Measurements from ENCODE around the gene SKOR2. TPM values are rescaled to one million over a fixed set of nuclear protein-coding genes. Genes with fewer than 3 reads are reported as not detected.
"Not testable (repeated sequence)": the region's sequence is repeated elsewhere in the genome, so short reads cannot be mapped to it uniquely, and the experiment has no call there.

SKOR2 gene
- total RNA-seq, 8 experiments from 2014 or later, result 0.05 to 0.47 (median 0.12) TPM; not detected in 2

DNA sequence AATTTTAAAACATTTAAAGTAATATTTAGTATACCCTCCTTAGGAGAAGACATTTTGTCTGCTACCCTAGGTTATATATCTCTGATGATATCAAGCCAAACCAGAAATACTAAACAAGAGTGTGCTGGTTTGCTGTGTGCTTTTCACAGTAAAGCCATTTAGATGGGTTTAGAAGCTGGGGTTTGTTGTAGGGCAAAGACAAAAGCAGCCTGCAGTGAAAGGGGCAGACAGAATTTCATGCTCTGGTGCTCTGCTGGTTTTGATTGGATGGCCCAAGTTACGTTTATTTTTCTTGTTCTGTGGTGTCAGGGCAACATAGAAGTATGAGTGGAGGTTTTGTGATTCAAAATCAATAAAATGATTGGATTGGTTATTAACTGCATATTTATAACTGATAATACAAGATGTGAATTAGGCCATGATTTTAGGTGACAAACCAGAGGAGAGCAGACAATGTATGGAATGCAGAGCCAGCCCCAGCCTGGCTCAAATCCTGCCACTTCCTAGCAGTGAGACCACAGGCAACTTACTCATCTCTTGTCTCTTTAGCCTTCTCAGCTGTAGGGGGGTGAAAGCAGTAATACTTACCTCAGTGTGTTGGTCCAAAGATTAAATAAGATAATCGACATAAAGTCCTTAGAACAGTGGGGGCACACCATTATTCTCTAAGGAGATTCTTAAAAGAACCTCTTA lies 44.4 kb downstream of the SKOR2 start:
- 0 to 71% (median 17%) methylated on average over 1 to 2 of the region's 2 CpGs; no CpG with 5 or more reads in 3 of the 10 experiments for WGBS, 10 experiments
- no peak overlapping the region for H3K4me3 ChIP-seq
- H3K4me1 ChIP-seq (replicated peaks in 1 of 2), result no peaks in the 10 kb centered on the region
- ATAC-seq (replicated peaks in 6 of 8), result no peak
- no peak overlapping the region for H3K27ac ChIP-seq
- in situ Hi-C loops (cut with MboI; ENCODE audit: low pct_unique_long_range_greater_than_20kb in 2 of 9, low sequenced_read_pairs in 9 of 9, unreplicated experiment in 9 of 9), result loop anchor here in 2 of 9 experiments (25.0 kb wide), 2 partner anchors 530 to 555 kb away; no protein-coding TSS in a partner anchor

GRCh38 chr18:47204908-47205522 lies 46.4 kb downstream of the SKOR2 start:
- Histone ChIP-seq H3K27ac (no peak overlapping the region), H3K4me3 (no peak overlapping the region), H3K4me1 (replicated peaks in 1 of 2) (no peaks in the 10 kb centered on the region)
- 0 to 100% (median 40%) methylated on average over 1 to 3 of the region's 3 CpGs for WGBS, 10 experiments
- ATAC-seq (replicated peaks in 6 of 8), result peak in 4 of 8 experiments; percentile 61 to 78 (median 77)
- in situ Hi-C loops (cut with MboI; ENCODE audit: low pct_unique_long_range_greater_than_20kb in 2 of 9, low sequenced_read_pairs in 9 of 9, unreplicated experiment in 9 of 9), result loop anchor here in 2 of 9 experiments (25.0 kb wide), 2 partner anchors 532 to 557 kb away; no protein-coding TSS in a partner anchor

DNA sequence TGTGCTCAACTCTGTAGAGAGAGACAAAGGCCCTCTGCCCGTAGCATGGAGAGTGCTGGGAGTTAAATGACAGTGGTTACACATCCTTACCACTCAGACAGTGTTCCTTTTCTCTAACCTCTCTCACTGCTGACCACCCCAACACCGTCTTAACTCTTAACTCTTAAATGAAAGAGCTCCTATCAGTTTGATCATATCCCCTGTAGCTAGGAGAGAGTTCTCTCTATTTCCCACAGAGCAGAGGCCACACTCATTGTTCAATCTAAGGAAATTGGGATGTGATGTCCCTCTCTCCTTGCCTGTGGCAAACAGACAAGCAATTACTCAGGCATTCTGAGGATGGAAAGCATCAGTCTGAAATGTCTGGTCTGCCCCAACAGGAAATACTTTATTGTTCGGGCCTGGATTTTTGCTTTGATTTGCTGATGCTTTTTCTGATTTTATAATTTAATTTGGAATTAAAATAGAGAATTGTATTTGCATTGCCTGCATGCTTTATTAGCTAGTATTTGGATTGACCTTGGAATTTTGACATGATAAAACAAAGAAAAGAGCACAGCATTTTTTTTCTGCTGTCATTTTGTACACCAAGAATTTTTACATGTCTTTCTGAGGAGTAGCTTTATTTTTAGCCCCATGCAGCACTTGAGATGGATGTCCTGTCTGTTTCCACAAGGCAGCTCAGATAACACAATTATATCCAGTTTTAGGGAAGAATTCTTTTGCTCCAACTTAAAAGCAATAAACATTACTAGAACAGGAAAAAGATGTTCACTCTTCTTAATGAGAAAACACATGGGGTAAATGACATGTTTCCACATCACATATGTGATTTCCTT lies 47.6 kb downstream of the SKOR2 start:
- in situ Hi-C loops (cut with MboI; ENCODE audit: low pct_unique_long_range_greater_than_20kb in 2 of 9, low sequenced_read_pairs in 9 of 9, unreplicated experiment in 9 of 9), result loop anchor here in 2 of 9 experiments (25.0 kb wide), 2 partner anchors 533 to 558 kb away; no protein-coding TSS in a partner anchor
- no peak for ATAC-seq (replicated peaks in 6 of 8)

GRCh38 chr18:47195961-47196360 lies 55.5 kb downstream of the SKOR2 start:
- ATAC-seq (replicated peaks in 6 of 8); H3K4me1 ChIP-seq (replicated peaks in 1 of 2); in situ Hi-C loops (cut with MboI; ENCODE audit: low pct_unique_long_range_greater_than_20kb in 2 of 9, low sequenced_read_pairs in 9 of 9, unreplicated experiment in 9 of 9); H3K4me3 ChIP-seq; H3K27ac ChIP-seq: not testable (repeated sequence)
- WGBS, 10 experiments, result 0 to 100% (median 82%) methylated on average over 1 to 3 of the region's 3 CpGs; no CpG with 5 or more reads in 5 of the 10 experiments

More for the DNA sequence above, 47.6 kb downstream of the SKOR2 start:
- no peaks in the 10 kb centered on the region for H3K4me1 ChIP-seq (replicated peaks in 1 of 2)
- no peak overlapping the region for H3K27ac ChIP-seq
- no peak overlapping the region for H3K4me3 ChIP-seq
- 10 to 100% (median 51%) methylated on average over 1 to 3 of the region's 3 CpGs for WGBS, 10 experiments

DNA sequence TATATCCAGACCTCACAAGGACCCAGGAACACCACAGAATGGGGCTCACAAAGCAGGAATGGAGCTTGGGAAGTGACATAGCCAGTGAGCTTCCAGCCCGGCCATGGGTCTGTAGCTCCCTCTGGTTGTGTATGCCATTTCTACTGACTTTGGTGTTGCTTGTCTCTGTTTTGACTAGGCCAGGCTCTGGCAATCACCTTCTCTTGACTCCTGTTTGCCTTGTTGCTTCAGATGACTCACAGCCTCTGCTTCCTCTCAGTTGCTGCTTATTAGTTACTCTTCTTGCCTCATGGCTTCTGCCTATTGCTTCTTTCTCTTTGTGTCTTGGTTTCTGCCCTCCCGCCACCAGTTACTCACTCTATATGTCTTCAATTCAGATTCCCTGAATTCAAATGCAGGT lies 59.5 kb downstream of the SKOR2 start:
- in situ Hi-C loops (cut with MboI; ENCODE audit: low pct_unique_long_range_greater_than_20kb in 2 of 9, low sequenced_read_pairs in 9 of 9, unreplicated experiment in 9 of 9), result no loop called here
- WGBS, 10 experiments, result 50 to 100% (median 81%) methylated on average over 1 to 2 of the region's 2 CpGs; no CpG with 5 or more reads in 2 of the 10 experiments
- Histone ChIP-seq H3K4me3 (no peak overlapping the region), H3K4me1 (replicated peaks in 1 of 2) (no peaks in the 10 kb centered on the region), H3K27ac (no peak overlapping the region)
- ATAC-seq (replicated peaks in 6 of 8), result no peak

DNA sequence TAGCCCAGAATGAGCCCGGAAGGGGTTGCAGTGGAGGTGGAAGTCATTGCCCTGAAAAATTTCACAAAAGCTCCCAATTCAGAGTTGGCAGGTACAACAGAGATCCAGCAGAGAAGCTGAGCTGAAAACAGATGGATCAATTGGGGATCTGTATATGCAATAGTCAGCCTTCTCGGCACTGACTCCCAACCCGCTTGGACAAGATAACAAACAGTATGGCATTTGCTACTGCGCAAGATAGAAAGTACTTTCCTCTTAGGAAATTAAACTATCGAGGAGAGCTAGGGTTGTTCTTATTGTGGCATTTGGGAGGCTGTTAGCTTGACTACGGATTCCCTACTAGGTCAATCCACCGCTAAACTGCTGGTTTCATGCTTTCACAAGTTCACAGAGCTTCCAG lies 63.7 kb downstream of the SKOR2 start:
- in situ Hi-C loops (cut with MboI; ENCODE audit: low pct_unique_long_range_greater_than_20kb in 2 of 9, low sequenced_read_pairs in 9 of 9, unreplicated experiment in 9 of 9), result no loop called here
- ATAC-seq (replicated peaks in 6 of 8), result no peak
- 55 to 100% (median 88%) methylated on average over 2 to 7 of the region's 7 CpGs; no CpG with 5 or more reads in 2 of the 10 experiments for WGBS, 10 experiments
- H3K4me1 ChIP-seq (replicated peaks in 1 of 2), result no peaks in the 10 kb centered on the region
- no peak overlapping the region for H3K4me3 ChIP-seq
- H3K27ac ChIP-seq, result no peak overlapping the region

GRCh38 chr18:47184419-47185050 lies 66.9 kb downstream of the SKOR2 start:
- Histone ChIP-seq H3K4me1 (replicated peaks in 1 of 2) (peaks cover 0 to 3% of the 10 kb centered on the region in 2 donors), H3K4me3 (no peak overlapping the region), H3K27ac (no peak overlapping the region)
- in situ Hi-C loops (cut with MboI; ENCODE audit: low pct_unique_long_range_greater_than_20kb in 2 of 9, low sequenced_read_pairs in 9 of 9, unreplicated experiment in 9 of 9), result no loop called here
- WGBS, 10 experiments, result 34 to 90% (median 83%) methylated on average over 1 to 5 of the region's 5 CpGs; no CpG with 5 or more reads in 3 of the 10 experiments
- ATAC-seq (replicated peaks in 6 of 8), result peak in 6 of 8 experiments; percentile 32 to 86 (median 62)

- H3K4me1 ChIP-seq (replicated peaks in 1 of 2); H3K27ac ChIP-seq; in situ Hi-C loops (cut with MboI; ENCODE audit: low pct_unique_long_range_greater_than_20kb in 2 of 9, low sequenced_read_pairs in 9 of 9, unreplicated experiment in 9 of 9); ATAC-seq (replicated peaks in 6 of 8); H3K4me3 ChIP-seq: not testable (repeated sequence)
- 25 to 100% (median 80%) methylated on average over 1 to 3 of the region's 5 CpGs; no CpG with 5 or more reads in 5 of the 10 experiments for WGBS, 10 experiments
Measured at GRCh38 chr18:47182156-47182555, 69.3 kb downstream of the SKOR2 start.

DNA sequence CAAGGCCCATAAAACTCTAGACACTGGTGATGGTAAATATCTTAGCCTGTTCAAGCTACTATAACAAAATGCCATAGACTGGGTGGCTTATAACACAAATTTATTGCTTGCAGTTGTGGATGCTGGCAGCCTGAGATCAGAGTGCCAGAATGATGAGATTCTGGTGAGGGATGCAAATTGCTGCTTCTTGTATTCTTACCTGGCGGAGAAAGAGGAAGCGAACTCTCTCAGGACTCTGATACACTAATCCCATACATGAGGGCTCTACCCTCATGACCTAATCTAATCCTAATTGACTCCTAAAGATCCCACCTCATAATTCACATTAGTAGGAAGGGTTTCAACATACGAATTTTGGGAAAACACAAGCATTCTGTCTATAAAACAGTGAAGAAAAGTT lies 70.7 kb downstream of the SKOR2 start:
- ATAC-seq (replicated peaks in 6 of 8), result no peak
- 0 to 100% (median 81%) methylated on average over 1 to 3 of the region's 3 CpGs; no CpG with 5 or more reads in 3 of the 10 experiments for WGBS, 10 experiments
- Histone ChIP-seq H3K27ac (no peak overlapping the region), H3K4me3 (no peak overlapping the region), H3K4me1 (replicated peaks in 1 of 2) (peaks cover 0 to 3% of the 10 kb centered on the region in 2 donors)
- in situ Hi-C loops (cut with MboI; ENCODE audit: low pct_unique_long_range_greater_than_20kb in 2 of 9, low sequenced_read_pairs in 9 of 9, unreplicated experiment in 9 of 9), result no loop called here

DNA sequence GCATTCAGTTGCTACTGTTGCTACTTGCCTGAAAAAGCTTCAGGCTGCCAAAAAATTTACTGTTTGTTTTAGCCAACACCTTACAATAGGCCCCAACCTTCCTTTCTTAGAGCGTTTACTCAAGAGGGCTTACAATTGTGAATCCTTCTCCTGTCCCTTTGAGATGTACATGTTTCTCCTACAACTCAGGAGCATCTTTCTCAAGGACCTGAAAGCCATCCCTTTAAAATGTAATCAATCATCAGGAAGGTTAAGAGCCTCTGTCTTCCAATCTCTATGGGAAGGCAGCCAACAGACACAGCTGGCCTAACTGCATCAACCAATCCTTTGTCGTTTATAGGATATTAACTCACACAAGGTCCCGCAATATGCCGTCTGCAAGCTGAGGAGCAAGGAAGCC lies 71.9 kb downstream of the SKOR2 start:
- in situ Hi-C loops (cut with MboI; ENCODE audit: low pct_unique_long_range_greater_than_20kb in 2 of 9, low sequenced_read_pairs in 9 of 9, unreplicated experiment in 9 of 9), result no loop called here
- peak in 1 of 8 experiments; percentile 69 for ATAC-seq (replicated peaks in 6 of 8)
- Histone ChIP-seq H3K27ac (no peak overlapping the region), H3K4me1 (replicated peaks in 1 of 2) (peaks cover 6 to 8% of the 10 kb centered on the region in 2 donors), H3K4me3 (no peak overlapping the region)
- WGBS, 10 experiments, result 0 to 57% (median 43%) methylated on average over 1 to 4 of the region's 4 CpGs

DNA sequence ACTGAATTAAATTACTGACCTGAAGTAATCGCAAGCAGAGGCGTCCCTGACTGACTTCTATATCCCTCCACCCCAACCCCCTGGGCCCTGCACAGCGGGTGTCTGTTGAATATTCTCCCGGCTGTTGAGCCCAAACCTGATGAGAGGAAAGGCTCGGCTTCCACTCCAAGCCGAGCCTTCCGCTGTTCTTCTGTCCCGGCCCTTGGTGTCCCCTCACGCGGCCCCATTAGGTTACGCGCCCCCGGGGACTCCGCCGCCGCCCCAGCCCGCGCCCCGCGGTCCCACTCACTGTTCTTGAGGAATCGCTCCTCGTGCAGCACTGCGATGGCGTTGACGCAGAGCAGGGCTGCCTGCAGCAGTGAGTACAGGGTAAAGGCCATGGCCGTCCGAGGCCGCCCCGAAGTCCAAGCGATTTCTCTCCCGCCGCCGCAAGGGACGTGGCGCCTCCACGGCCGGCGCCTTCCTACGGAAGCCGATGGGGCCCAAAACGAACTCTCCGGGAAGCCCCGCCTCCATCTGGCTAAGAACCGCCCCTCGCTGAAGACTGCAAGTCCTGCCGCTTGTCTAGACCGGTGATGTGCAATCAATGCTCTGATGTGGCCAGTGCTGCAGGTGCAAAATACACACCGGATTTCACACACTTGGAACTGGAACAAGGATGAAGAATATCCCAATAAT lies 75.4 kb downstream of the SKOR2 start, which contains the start of gene IER3IP1:
TSS of gene IER3IP1 (minus strand) at position 467 of the 678 bp plus-strand sequence. CDS start at position 380, 87 bp downstream.
- ATAC-seq (replicated peaks in 6 of 8), result peak; percentile 74 to 93 (median 92)
- H3K4me3 ChIP-seq, result peak within 1 kb of the TSS; percentile 74 to 99 (median 88)
- peaks cover 7 to 8% of the 10 kb centered on the region in 2 donors for H3K4me1 ChIP-seq (replicated peaks in 1 of 2)
- peak within 1 kb of the TSS; percentile 85 to 94 for H3K27ac ChIP-seq
- WGBS, 10 experiments, result 0 to 2% (median 0%) methylated on average over 1 to 15 of the region's 48 CpGs; no CpG with 5 or more reads in 3 of the 10 experiments
- in situ Hi-C loops (cut with MboI; ENCODE audit: low pct_unique_long_range_greater_than_20kb in 2 of 9, low sequenced_read_pairs in 9 of 9, unreplicated experiment in 9 of 9), result no loop called here
